GM12874 (cell line): ENCODE measurements around the gene CD44.

ENCODE experiments used
- CTCF ChIP-seq: IDR thresholded peaks from 2 replicates; pipeline ENCODE4 v1.5.1; 2011; ENCODE audit warnings: low read depth, mild to moderate bottlenecking, control low read depth, low read length, moderate library complexity; ENCODE audit not compliant: insufficient read depth

Gene CD44

GRCh38 chr11:35250621-35251020 is 111.7 kb downstream of the CD44 start:
- TF ChIP-seq CTCF = no peak

GRCh38 chr11:35253237-35253636 is 114.3 kb downstream of the CD44 start:
- no peak for TF ChIP-seq CTCF

GRCh38 chr11:35255514-35255913 is 116.5 kb downstream of the CD44 start:
- no peak for TF ChIP-seq CTCF

GRCh38 chr11:35256296-35256695 is 117.3 kb downstream of the CD44 start:
- TF ChIP-seq CTCF = no peak

- TF ChIP-seq CTCF = no peak
Measured at GRCh38 chr11:35257281-35257680, 118.3 kb downstream of the CD44 start.

GRCh38 chr11:35259529-35259928 is 120.6 kb downstream of the CD44 start:
- TF ChIP-seq CTCF = no peak

GRCh38 chr11:35260342-35260985 is 121.5 kb downstream of the CD44 start:
- TF ChIP-seq CTCF = no peak
